Activated T-helper 1 cell treated with anti-CD3 and anti-CD28 coated beads, Interleukin-2, amount 50 U/mL, for 16 hours (primary cell): ENCODE measurements around the gene MOSPD2.

Experiments
- DNase-seq, 2 donors: peaks; one replicate each; pipeline ENCODE4 v3.0.0-alpha.2; 2020; ENCODE audit warnings: low read depth in 1 of 2, low spot score in 1 of 2

The MOSPD2 gene

GRCh38 chrX:14872851-14873675 is at the start of gene MOSPD2, which contains the start of gene FANCB:
TSS of gene MOSPD2 (plus strand) at chrX:14873421. CDS start at chrX:14873529, 108 bp downstream.
TSS of gene FANCB (minus strand) at chrX:14873069. CDS start at chrX:14865510, 7,559 bp downstream.
- DNase-seq: peak; percentile 79 to 87

- no peak for DNase-seq
These were observed 47.4 kb upstream of the MOSPD2 start for GRCh38 chrX:14825851-14826250.

- no peak for DNase-seq
These were observed 46.9 kb upstream of the MOSPD2 start for GRCh38 chrX:14826319-14826718.

DNA sequence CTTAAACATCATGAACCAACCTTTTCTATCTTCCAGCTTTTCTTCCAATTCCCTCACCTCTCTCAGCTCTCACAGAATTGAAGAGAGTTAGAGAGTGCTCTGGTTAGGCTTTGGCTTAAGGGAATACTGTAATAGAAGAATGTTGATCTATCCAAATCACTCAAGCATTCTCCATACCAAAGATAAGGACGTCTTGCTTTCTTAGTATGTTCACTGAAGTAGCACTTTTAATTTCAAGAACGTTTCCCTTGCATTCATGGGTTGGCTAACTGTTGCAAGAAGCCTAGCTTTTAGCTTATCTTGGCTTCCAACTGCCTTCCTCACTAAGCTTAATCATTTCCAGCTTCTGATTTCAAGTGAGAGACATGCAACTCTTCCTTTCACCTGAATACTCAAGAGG is 43.6 kb upstream of the MOSPD2 start:
- DNase-seq: no peak

GRCh38 chrX:14832151-14832550 is 41.1 kb upstream of the MOSPD2 start:
- no peak for DNase-seq

GRCh38 chrX:14832586-14832985 is 40.6 kb upstream of the MOSPD2 start:
- DNase-seq: no peak

DNA sequence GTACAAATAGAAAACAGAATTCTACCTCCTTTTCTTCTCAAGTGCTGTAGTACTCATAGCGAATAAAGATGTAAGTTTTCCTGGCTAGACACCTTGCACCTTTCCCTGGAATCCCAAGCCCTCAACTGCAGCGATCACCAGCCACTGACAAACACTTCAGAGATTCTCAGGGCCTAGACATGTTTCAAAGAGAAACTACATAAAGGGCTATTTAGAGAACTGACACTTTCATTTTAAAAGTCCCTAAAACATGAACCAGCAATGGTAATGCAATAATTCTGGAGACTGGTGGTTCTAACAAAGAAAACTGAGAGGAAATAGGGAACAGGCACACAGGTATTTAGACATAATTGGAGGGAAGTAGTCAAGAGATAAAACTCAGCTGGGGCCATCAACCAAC is 36.1 kb upstream of the MOSPD2 start:
- no peak for DNase-seq

DNA sequence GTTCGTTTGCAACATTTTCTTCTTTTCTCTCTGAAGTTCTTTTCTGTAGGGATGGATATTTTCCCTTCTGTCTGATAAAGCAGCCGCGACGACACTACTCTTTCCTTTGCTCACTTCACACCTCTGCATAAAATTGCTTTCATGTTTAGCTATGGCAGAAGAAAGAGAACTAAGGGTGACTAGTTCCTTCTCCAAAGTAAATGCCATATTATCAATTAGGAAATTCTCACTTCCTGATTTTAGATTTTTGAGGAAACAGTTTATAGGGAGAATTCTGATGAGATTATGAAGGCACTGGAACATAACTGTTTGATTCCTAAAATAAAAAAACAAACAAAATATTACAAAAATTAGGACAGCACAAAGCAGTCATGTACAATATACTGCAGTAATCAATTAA is 29.6 kb upstream of the MOSPD2 start:
- no peak for DNase-seq

- no peak for DNase-seq
These were observed 21.7 kb upstream of the MOSPD2 start for GRCh38 chrX:14851526-14851925.

DNA sequence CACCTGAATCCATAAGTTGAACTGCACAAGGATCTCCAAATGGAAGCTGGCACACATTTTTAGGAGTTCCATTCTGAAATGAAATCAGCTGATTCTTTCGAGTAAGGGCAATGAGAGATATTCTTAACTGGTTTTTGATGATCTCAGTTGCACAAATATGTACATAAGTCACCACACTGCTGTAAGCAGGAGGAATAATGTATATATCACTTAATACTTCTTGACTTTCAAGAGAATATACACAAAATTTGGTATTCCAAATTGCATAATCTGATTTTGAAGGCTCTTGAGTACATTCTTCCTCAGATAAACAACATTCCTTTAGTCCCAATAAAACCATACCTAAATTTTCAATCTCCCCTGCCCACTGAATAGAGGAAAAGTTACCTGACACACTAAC is 8.6 kb upstream of the MOSPD2 start:
- no peak for DNase-seq

DNA sequence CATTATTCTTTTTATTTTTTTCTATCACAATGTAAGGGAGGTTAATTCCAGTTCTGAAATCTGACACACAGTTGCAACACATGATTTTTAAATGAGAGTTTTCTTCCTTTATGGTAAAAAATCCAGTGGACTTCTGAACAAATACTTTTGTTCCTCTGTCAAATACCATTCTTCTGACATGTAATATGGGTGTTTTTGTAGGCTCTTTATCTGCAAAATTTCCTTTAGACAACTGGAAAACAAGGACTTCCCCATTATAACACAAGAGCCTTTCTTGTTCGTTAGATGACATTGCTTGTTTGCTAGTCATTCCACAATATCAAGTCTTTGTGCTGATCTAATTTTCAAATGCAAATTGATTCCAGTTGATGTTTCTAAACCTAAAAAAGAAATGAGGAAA is 8.0 kb upstream of the MOSPD2 start:
- no peak for DNase-seq

- no peak for DNase-seq
These were observed 1.5 kb upstream of the MOSPD2 start for GRCh38 chrX:14871767-14872166.

GRCh38 chrX:14872355-14872754 is 866 bp upstream of the MOSPD2 start:
- DNase-seq: no peak

GRCh38 chrX:14873676-14874049 is 442 bp downstream of the MOSPD2 start:
- no peak for DNase-seq

DNA sequence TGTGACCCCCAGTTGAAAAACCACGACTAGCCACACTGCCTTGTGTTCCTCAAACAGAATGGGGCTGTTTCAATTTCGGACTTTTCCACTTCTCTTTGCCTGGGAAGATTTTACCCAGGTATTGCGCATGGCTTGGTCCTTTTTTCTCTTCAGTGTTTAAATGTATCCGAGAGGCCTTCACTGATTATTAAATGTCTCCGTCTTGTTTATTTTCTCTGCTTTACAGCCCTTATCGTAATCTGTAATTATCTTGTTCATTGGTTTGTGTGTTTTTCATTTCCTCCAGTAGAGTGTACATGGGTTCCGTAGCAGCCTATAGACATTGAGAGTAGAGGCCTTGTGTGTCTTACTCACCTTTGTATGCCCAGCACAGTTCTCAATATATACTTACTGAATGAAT is 2.4 kb downstream of the MOSPD2 start:
- DNase-seq: no peak

- DNase-seq: no peak
These were observed 10.6 kb downstream of the MOSPD2 start for GRCh38 chrX:14883826-14884225.

DNA sequence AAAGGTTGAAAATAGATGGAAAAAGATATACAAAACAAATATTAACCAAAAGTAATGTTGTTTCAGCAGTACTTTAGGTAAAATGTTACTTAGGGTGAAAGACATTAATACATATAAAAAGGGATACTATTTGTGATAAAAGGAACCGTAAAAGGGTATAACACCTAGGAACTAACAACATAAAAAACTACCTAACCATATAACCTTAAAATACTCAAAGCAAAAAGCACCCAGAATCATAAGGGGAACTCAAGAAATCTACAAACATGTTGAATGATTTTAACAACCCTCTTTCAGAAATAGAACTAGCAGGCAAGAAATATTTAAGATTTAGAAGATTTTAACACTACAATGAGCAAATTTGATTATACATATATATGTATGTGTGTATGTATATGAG is 11.5 kb downstream of the MOSPD2 start:
- DNase-seq: no peak

- no peak for DNase-seq
These were observed 13.0 kb downstream of the MOSPD2 start for GRCh38 chrX:14886252-14886651.

DNA sequence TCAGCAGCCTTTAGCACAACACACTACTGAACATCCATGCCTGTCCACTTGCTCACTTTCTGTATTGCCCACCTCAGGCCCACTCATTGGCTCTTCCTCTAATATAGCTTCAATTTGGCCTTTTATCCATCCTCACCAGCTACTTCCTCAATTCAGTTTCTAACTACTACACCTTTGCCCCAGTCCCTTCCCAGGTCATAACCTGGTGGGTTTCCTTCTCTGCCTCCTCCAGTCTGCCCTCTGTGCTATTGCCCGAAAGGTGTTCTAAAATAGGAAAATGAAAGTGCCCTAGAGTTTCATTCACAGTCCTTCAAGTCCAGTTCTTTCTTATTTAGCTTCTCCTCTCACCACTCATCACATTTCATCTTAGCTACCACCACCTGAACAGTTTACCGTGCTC is 23.1 kb downstream of the MOSPD2 start:
- DNase-seq: no peak

GRCh38 chrX:14897042-14897441 is 23.8 kb downstream of the MOSPD2 start:
- DNase-seq: no peak

DNA sequence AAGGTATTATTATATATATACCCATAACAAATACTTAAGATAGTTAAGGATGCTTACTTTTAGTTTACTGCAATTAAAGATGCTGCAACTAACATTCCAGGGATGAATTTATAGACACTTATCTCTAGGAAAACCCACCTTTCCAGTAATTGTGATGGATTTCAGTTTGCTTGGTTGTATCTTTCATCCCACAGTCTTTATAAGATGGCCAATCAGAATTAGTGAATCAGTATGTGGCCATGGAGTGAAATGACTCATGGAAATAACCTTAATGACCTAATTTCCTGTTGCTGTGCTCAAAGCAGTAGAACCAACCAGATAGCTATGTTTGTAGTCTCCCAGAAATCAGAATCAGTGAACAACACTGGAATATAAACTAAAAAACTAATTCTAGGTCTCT is 26.4 kb downstream of the MOSPD2 start:
- no peak for DNase-seq

GRCh38 chrX:14902537-14902936 is 29.3 kb downstream of the MOSPD2 start:
- no peak for DNase-seq

- DNase-seq: no peak
These were observed 30.7 kb downstream of the MOSPD2 start for GRCh38 chrX:14903891-14904290.
